HEK293T (cell line): ENCODE measurements around the gene ASTN2.

ENCODE experiments used
- ARNT ChIP-seq: fragments of 450-650 bp; IDR thresholded peaks from 2 replicates; pipeline ENCODE4 v1.6.1; 2017; ENCODE audit warnings: mild to moderate bottlenecking
- BHLHE40 ChIP-seq: fragments of 450-650 bp; IDR thresholded peaks from 2 replicates; pipeline ENCODE4 v1.6.1; 2016; ENCODE audit warnings: mild to moderate bottlenecking, moderate library complexity, borderline replicate concordance
- CTBP1 ChIP-seq: fragments of 450-650 bp; IDR thresholded peaks from 2 replicates; pipeline ENCODE4 v1.6.1; 2016; ENCODE audit warnings: borderline replicate concordance
- ELF4 ChIP-seq: fragments of 450-650 bp; IDR thresholded peaks from 2 replicates; pipeline ENCODE4 v1.6.1; 2017; ENCODE audit warnings: antibody characterized with exemption
- FOXA1 ChIP-seq: fragments of 450-650 bp; IDR thresholded peaks from 2 replicates; pipeline ENCODE4 v1.6.1; 2016; ENCODE audit warnings: mild to moderate bottlenecking
- FOXK2 ChIP-seq: fragments of 450-650 bp; IDR thresholded peaks from 2 replicates; pipeline ENCODE4 v1.6.1; 2016; ENCODE audit warnings: mild to moderate bottlenecking
- FOXM1 ChIP-seq: fragments of 450-650 bp; IDR thresholded peaks from 2 replicates; pipeline ENCODE4 v1.6.1; 2017; ENCODE audit warnings: mild to moderate bottlenecking, borderline replicate concordance
- NFRKB ChIP-seq: fragments of 450-650 bp; IDR thresholded peaks from 2 replicates; pipeline ENCODE4 v1.6.1; 2016; ENCODE audit warnings: mild to moderate bottlenecking, moderate library complexity
- SP1 ChIP-seq: fragments of 450-650 bp; IDR thresholded peaks from 2 replicates; pipeline ENCODE4 v1.6.1; 2017
- SUZ12 ChIP-seq: fragments of 450-650 bp; IDR thresholded peaks from 2 replicates; pipeline ENCODE4 v1.6.1; 2016; ENCODE audit warnings: mild to moderate bottlenecking
- TARDBP ChIP-seq: fragments of 450-650 bp; IDR thresholded peaks from 2 replicates; pipeline ENCODE4 v1.6.1; 2016
- ZNF384 ChIP-seq: fragments of 450-650 bp; IDR thresholded peaks from 2 replicates; pipeline ENCODE4 v1.6.1; 2016
- TF ChIP-seq, protein P1 (sequence below): fragments of 450-650 bp; IDR thresholded peaks from 2 replicates; pipeline ENCODE4 v1.6.1; 2016

DNA sequence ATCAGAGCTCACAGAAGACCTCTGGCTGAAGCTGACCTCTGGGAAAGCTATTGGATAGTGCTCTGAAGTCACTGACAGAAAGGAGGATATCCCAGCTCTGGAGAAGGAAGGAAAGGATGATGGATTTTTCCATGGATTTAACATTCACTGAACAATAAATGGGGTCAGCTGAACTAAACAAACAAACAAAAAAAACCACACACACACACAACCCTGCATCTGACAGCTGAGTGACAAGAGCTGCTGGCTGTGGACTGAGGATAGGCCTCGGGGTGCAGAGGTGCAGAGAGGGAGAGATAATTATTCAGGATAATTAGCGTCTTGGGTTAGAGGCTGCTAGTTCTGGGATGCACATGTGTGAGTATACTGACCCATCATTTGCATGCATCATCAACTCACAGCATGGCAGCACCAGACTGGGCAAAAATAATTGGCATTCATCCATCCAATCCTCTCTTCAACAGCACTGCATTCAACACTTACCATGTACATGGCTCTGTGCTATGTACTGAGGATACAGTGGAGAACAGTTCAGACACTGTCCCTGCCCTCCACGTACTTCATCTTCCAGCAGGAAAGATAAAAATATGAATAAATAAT is 859.2 kb downstream of the ASTN2 start:
- TF ChIP-seq FOXM1 (no peak), ELF4 (no peak), BHLHE40 (no peak), ZNF384 (no peak), ARNT (no peak), CTBP1 (no peak), SUZ12 (no peak), SP1 (no peak), NFRKB (no peak), TARDBP (no peak), FOXK2 (no peak), FOXA1 (no peak)
- TF ChIP-seq, protein P1, sequence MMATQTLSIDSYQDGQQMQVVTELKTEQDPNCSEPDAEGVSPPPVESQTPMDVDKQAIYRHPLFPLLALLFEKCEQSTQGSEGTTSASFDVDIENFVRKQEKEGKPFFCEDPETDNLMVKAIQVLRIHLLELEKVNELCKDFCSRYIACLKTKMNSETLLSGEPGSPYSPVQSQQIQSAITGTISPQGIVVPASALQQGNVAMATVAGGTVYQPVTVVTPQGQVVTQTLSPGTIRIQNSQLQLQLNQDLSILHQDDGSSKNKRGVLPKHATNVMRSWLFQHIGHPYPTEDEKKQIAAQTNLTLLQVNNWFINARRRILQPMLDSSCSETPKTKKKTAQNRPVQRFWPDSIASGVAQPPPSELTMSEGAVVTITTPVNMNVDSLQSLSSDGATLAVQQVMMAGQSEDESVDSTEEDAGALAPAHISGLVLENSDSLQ = no peak
